Activated CD8-positive, alpha-beta T cell treated with anti-CD3 and anti-CD28 coated beads for 36 hours (primary cell): ENCODE measurements around the gene SOD2. TPM values are rescaled to one million over a fixed set of nuclear protein-coding genes. Genes with fewer than 3 reads are reported as not detected.
"Not testable (repeated sequence)": the region's sequence is repeated elsewhere in the genome, so short reads cannot be mapped to it uniquely, and the experiment has no call there.

ENCODE experiments used
- ATAC-seq: fragments of 200-7000 bp; cut with Tn5 transposase; one replicate; pipeline ENCODE4 v1.10.0; 2021; ENCODE audit warnings: mild to moderate bottlenecking, moderate library complexity
- CTCF ChIA-PET: fragments of 350-600 bp; sonication (Branson Sonifier 250); formaldehyde crosslinking; loops from one replicate; lab custom pipeline; 2021; ENCODE audit warnings: antibody characterized with exemption; lab: Charles Lee
- POLR2A ChIA-PET: fragments of 350-600 bp; sonication (Branson Sonifier 250); formaldehyde crosslinking; loops from one replicate; lab custom pipeline; 2021; ENCODE audit warnings: antibody characterized with exemption; lab: Charles Lee
- DNase-seq: peaks from one replicate; pipeline ENCODE4 v3.0.0-alpha.2; 2020
- H3K27ac Mint-ChIP-seq: one replicate; pipeline ENCODE4 v1.8.0; 2021; ENCODE audit warnings: mild to moderate bottlenecking, mixed read lengths
- H3K27me3 Mint-ChIP-seq: one replicate; pipeline ENCODE4 v1.8.0; 2021; ENCODE audit warnings: mixed read lengths
- H3K36me3 Mint-ChIP-seq: one replicate; pipeline ENCODE4 v1.8.0; 2021; ENCODE audit warnings: low read depth, mixed read lengths
- H3K4me1 Mint-ChIP-seq: one replicate; pipeline ENCODE4 v1.8.0; 2021; ENCODE audit warnings: low read depth, mixed read lengths
- H3K4me3 Mint-ChIP-seq: one replicate; pipeline ENCODE4 v1.8.0; 2021; ENCODE audit warnings: mild to moderate bottlenecking, moderate library complexity, mixed read lengths
- H3K9me3 Mint-ChIP-seq: one replicate; pipeline ENCODE4 v1.8.0; 2021; ENCODE audit warnings: mixed read lengths
- CTCF ChIP-seq: fragments of 200-600 bp; IDR thresholded peaks from one replicate; pipeline ENCODE4 v1.8.0; 2022; ENCODE audit warnings: antibody characterized with exemption, mild to moderate bottlenecking
- intact Hi-C: fragments of 100-400 bp; cut with micrococcal nuclease; formaldehyde crosslinking; loops from one replicate; pipeline ENCODE4 v1.10.0; 2022
- total RNA-seq, 2 experiments: library from RNA; stranded (reverse); gene quantifications; one replicate each; pipeline ENCODE4 v1.2.3, GENCODE V29; 2021

SOD2 gene
- total RNA-seq, 2 experiments from 2014 or later, result 95.5 to 105 TPM

- ATAC-seq, result no peak
- Mint-ChIP-seq H3K9me3 (no peaks in the 10 kb centered on the region), H3K27me3 (no peaks in the 10 kb centered on the region), H3K27ac (no peak overlapping the region), H3K4me1 (peaks cover 20% of the 10 kb centered on the region), H3K36me3 (peaks cover 26% of the 10 kb centered on the region), H3K4me3 (no peak overlapping the region)
- DNase-seq, result no peak
- TF ChIP-seq CTCF, result no peak
- CTCF ChIA-PET, result interaction anchor here (1.2 to 1.3 kb wide), 2 partner anchors 31 to 38 kb away, joined by 3 to 4 read pairs; no protein-coding TSS in a partner anchor
- POLR2A ChIA-PET, result interaction anchor here (0.6 kb wide), 1 partner anchor 181 kb away, joined by 3 read pairs; no protein-coding TSS in a partner anchor
- intact Hi-C loops, result loop anchor here (10.0 kb wide), 1 partner anchor 252 kb away; no protein-coding TSS in a partner anchor
These were observed 30.2 kb upstream of the SOD2 start for GRCh38 chr6:159723259-159723658.

GRCh38 chr6:159722655-159723054 is 29.6 kb upstream of the SOD2 start:
- intact Hi-C loops, result loop anchor here (10.0 kb wide), 1 partner anchor 252 kb away; no protein-coding TSS in a partner anchor
- POLR2A ChIA-PET, result interaction anchor here (0.6 kb wide), 1 partner anchor 182 kb away, joined by 3 read pairs; no protein-coding TSS in a partner anchor

GRCh38 chr6:159721981-159722380 is 28.9 kb upstream of the SOD2 start:
- POLR2A ChIA-PET, result interaction anchor here (0.6 kb wide), 1 partner anchor 30 kb away, joined by 3 read pairs; no protein-coding TSS in a partner anchor
- Mint-ChIP-seq H3K4me1 (peaks cover 20% of the 10 kb centered on the region), H3K36me3 (peaks cover 20% of the 10 kb centered on the region)
- not testable (repeated sequence) for H3K9me3 Mint-ChIP-seq, ATAC-seq, H3K27ac Mint-ChIP-seq, H3K4me3 Mint-ChIP-seq, DNase-seq, H3K27me3 Mint-ChIP-seq
- CTCF ChIA-PET, result interaction anchor here (0.7 to 1.6 kb wide), 3 partner anchors 8 to 130 kb away, joined by 3 read pairs; no protein-coding TSS in a partner anchor
- intact Hi-C loops, result loop anchor here (10.0 kb wide), 1 partner anchor 253 kb away; no protein-coding TSS in a partner anchor

More at GRCh38 chr6:159722655-159723054, 29.6 kb upstream of the SOD2 start:
- CTCF ChIA-PET, result interaction anchor here (0.7 to 1.3 kb wide), 3 partner anchors 31 to 129 kb away, joined by 3 to 4 read pairs (median 3); no protein-coding TSS in a partner anchor
- Mint-ChIP-seq H3K4me3 (no peak overlapping the region), H3K27ac (no peak overlapping the region), H3K9me3 (no peaks in the 10 kb centered on the region), H3K36me3 (peaks cover 22% of the 10 kb centered on the region), H3K4me1 (peaks cover 20% of the 10 kb centered on the region), H3K27me3 (no peaks in the 10 kb centered on the region)
- DNase-seq (no peak), ATAC-seq (no peak)
- no peak for TF ChIP-seq CTCF

GRCh38 chr6:159720708-159721107 is 27.7 kb upstream of the SOD2 start:
- DNase-seq (peak; percentile 60), ATAC-seq (peak; percentile 69)
- Mint-ChIP-seq H3K4me1 (peaks cover 16% of the 10 kb centered on the region), H3K9me3 (no peaks in the 10 kb centered on the region), H3K4me3 (no peak overlapping the region), H3K27ac (no peak overlapping the region), H3K36me3 (peaks cover 15% of the 10 kb centered on the region), H3K27me3 (no peaks in the 10 kb centered on the region)
- CTCF ChIA-PET, result interaction anchor here (0.6 to 2.7 kb wide), 21 partner anchors 8 to 1124 kb away, joined by 3 to 14 read pairs (median 3); partner anchors contain the start of gene MRPL18
- TF ChIP-seq CTCF, result peak; percentile 54
- intact Hi-C loops, result loop anchor here (10.0 kb wide), 1 partner anchor 254 kb away; no protein-coding TSS in a partner anchor
- POLR2A ChIA-PET, result interaction anchor here (0.5 to 1.3 kb wide), 5 partner anchors 9 to 70 kb away, joined by 3 to 6 read pairs (median 3); partner anchors contain the start of gene MRPL18

- POLR2A ChIA-PET, result interaction anchor here (1.2 to 2.2 kb wide), 2 partner anchors 27 to 71 kb away, joined by 3 to 6 read pairs; partner anchors contain the start of genes MRPL18 and SOD2
- TF ChIP-seq CTCF, result no peak
- intact Hi-C loops, result no loop called here
- Mint-ChIP-seq H3K4me3 (no peak overlapping the region), H3K27ac (no peak overlapping the region), H3K4me1 (peaks cover 11% of the 10 kb centered on the region), H3K27me3 (no peaks in the 10 kb centered on the region), H3K9me3 (no peaks in the 10 kb centered on the region), H3K36me3 (peaks cover 15% of the 10 kb centered on the region)
- DNase-seq (no peak), ATAC-seq (no peak)
- CTCF ChIA-PET, result interaction anchor here (1.1 to 2.7 kb wide), 8 partner anchors 8 to 71 kb away, joined by 3 to 14 read pairs (median 4); partner anchors contain the start of gene MRPL18
These were observed 26.2 kb upstream of the SOD2 start for GRCh38 chr6:159719287-159719686.
